ENCODE measurements around the gene RBPJ.
A peak's percentile ranks its signal among the peaks of the same experiment; 100 is the strongest.
"Not testable (repeated sequence)": the region's sequence is repeated elsewhere in the genome, so short reads cannot be mapped to it uniquely, and the experiment has no call there.

RBPJ gene

DNA sequence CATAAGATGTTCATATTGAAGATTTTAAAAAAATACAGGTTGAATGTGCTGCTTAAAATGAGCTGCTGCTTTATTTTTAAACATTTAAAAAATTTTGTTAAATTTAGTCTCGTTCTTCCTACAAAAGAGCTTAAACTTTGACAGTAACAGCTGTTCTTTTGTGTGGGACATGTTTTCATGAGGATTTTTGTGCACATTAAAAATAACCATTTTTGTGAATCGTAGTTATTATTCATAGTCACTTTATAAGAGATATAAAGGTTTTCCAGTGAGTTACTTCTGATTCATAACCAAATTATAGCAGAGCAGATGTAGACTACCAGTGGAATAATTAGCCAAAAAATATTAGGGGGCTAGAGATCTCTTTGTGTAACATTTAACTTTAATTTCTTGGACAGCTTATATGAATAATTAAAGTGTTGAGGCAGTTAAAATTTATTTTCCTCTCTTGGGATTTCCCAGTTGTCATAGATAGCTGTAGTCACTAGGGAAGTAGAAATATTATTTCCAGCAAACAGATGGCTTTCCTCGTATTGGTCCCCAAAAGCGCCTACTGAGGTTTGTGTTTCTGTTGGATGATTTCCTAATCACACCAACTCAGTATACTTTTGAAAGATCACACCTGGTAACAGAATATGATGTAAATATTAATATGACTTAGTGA lies 24.2 kb downstream of the RBPJ start:
- H3K36me3 Mint-ChIP-seq, result peaks cover 13% of the 10 kb centered on the region
- H3K27ac Mint-ChIP-seq, result no peak overlapping the region
- no peaks in the 10 kb centered on the region for H3K9me3 Mint-ChIP-seq (ENCODE audit: low read depth)
- no peaks in the 10 kb centered on the region for H3K27me3 Mint-ChIP-seq
- H3K4me3 Mint-ChIP-seq, result no peak overlapping the region
- peaks cover 68% of the 10 kb centered on the region for H3K4me1 Mint-ChIP-seq (ENCODE audit: low read depth)

DNA sequence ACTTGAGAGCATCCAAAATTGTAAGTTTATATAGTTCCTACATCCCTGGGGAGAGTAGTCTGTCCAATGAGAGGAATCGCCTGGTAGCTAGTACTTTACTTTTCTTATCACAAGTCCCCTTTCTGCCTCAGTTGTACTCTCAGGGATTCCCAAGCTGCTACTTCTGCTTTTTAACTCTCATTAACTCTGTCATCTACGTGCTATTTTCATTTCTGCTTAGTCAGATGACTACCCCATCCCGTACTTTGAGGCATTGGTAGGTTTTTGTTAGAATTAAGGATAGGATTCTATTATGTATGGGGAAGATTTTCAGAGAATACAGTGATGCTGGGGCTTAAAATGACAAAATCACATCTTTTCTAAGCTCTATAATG lies 24.7 kb downstream of the RBPJ start:
- no peak overlapping the region for H3K27ac Mint-ChIP-seq
- H3K36me3 Mint-ChIP-seq, result peaks cover 13% of the 10 kb centered on the region
- H3K4me1 Mint-ChIP-seq (ENCODE audit: low read depth), result peaks cover 69% of the 10 kb centered on the region
- no peak overlapping the region for H3K4me3 Mint-ChIP-seq
- H3K9me3 Mint-ChIP-seq (ENCODE audit: low read depth), result no peaks in the 10 kb centered on the region
- H3K27me3 Mint-ChIP-seq, result no peaks in the 10 kb centered on the region

DNA sequence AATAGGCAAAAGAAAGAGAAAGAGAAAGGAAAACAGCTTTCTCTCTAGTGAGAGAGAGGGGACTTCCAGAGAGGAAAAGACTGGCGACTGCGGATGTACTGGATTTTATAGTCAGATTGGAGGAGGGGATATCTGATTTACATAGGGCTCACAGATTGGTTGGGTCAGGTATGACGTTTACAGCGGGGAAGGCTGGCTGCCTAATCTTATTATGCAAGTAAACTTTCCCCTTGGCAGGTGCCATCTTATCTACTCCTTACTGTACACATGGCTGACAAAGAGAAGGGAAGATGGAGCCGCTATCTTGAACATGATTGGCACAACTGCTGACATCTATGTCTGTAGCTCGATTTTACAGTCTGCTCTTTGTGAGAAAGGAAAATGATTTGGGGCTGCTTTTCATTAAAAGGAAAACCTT lies 25.4 kb downstream of the RBPJ start:
- Mint-ChIP-seq H3K27ac (no peak overlapping the region), H3K4me1 (ENCODE audit: low read depth) (peaks cover 69% of the 10 kb centered on the region), H3K36me3 (peaks cover 16% of the 10 kb centered on the region), H3K4me3 (no peak overlapping the region), H3K9me3 (ENCODE audit: low read depth) (no peaks in the 10 kb centered on the region), H3K27me3 (no peaks in the 10 kb centered on the region)

DNA sequence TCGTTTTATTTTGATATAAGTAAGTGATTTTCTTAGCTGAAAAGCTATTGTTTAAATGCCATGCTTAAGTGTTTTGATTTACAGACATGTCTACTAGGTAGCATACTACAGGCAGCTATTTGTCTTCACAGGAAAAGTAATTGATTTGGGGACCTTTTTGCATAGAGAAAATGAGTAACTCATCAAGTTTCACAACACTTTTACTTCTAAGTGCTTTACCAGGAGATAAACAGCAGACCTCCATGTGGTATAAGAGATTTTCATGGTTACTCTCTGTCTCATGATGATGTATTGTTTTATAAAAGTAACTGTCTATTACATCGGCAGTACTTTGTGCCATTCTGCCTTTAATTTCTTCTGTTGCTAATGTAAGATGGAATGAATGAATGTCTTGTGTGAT lies 28.7 kb downstream of the RBPJ start:
- Mint-ChIP-seq H3K9me3 (ENCODE audit: low read depth) (no peaks in the 10 kb centered on the region), H3K27ac (no peak overlapping the region), H3K4me3 (no peak overlapping the region), H3K4me1 (ENCODE audit: low read depth) (peaks cover 66% of the 10 kb centered on the region), H3K27me3 (no peaks in the 10 kb centered on the region), H3K36me3 (peaks cover 13% of the 10 kb centered on the region)

DNA sequence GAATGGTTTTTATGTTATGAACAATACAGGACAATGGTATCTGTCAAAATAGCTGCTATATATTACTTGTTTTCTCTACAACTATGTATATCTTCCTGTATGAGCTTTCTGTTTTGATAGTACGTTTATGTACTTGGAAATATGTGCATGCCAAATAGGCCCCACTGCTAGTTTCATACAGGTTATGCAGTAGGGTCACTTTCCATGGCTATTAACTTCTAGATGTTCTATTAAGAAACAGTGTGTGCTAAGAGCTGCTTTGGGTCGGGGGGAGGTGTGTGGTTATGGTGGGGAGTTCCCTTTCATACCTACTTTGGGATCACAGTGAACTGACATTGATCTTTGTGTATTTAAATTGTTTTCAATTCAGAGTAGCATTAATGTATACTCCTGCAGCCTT lies 30.9 kb downstream of the RBPJ start:
- Mint-ChIP-seq H3K9me3 (ENCODE audit: low read depth) (no peaks in the 10 kb centered on the region), H3K36me3 (peaks cover 8% of the 10 kb centered on the region), H3K27me3 (no peaks in the 10 kb centered on the region), H3K4me1 (ENCODE audit: low read depth) (peaks cover 50% of the 10 kb centered on the region), H3K4me3 (no peak overlapping the region), H3K27ac (no peak overlapping the region)

DNA sequence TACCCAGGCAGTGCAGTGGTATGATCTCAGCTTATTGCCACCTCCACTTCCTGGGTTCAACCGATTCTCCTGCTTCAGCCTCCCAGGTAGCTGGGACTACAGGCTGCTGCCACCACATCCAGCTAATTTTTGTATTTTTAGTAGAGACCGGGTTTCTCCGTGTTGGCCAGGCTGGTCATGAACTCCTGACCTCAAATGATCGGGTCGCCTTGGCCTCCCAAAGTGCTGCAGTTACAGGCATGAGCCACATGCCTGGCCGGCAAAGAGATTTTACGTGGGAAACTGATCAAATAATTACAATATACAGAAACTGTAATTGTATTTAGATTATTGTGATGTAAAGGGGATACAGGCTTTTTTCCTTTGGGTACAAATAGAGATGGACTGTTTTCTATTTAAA lies 33.7 kb downstream of the RBPJ start:
- peaks cover 6% of the 10 kb centered on the region for H3K36me3 Mint-ChIP-seq
- peaks cover 36% of the 10 kb centered on the region for H3K4me1 Mint-ChIP-seq (ENCODE audit: low read depth)
- H3K9me3 Mint-ChIP-seq (ENCODE audit: low read depth), result no peaks in the 10 kb centered on the region
- no peak overlapping the region for H3K27ac Mint-ChIP-seq
- no peak overlapping the region for H3K4me3 Mint-ChIP-seq
- H3K27me3 Mint-ChIP-seq, result no peaks in the 10 kb centered on the region

DNA sequence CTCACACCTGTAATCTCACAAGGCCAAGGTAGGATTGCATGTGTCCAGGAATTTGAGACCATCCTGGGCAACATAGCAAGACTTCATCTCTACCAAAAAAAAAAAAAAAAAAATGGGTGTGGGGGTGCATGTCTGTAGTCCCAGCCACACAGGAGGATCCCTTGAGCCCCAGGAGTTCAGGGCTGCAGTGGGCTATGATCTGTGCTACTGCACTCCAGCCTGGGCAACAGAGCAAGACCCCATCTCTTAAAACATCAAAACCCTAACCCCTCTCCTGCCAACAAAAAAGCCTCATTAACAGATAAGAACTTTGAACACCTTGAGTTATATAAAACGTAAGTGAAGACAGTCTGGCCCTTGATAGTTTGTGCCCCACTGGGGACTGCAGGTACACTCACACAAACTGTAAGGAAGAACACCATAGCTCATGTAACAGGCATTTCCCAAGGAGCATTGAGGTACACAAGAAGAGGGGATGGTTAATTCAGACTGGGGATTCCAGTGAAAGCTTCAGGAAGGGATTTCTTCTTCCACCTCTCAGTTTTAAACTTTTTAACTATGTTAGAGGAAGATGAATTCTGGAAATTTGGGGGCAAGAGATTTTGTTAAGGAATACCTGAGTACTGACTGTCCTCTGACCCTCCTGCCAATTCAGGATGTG lies 34.7 kb downstream of the RBPJ start:
- H3K27ac Mint-ChIP-seq, result no peak overlapping the region
- H3K4me3 Mint-ChIP-seq, result no peak overlapping the region
- no peaks in the 10 kb centered on the region for H3K9me3 Mint-ChIP-seq (ENCODE audit: low read depth)
- peaks cover 6% of the 10 kb centered on the region for H3K36me3 Mint-ChIP-seq
- H3K27me3 Mint-ChIP-seq, result no peaks in the 10 kb centered on the region
- peaks cover 32% of the 10 kb centered on the region for H3K4me1 Mint-ChIP-seq (ENCODE audit: low read depth)

DNA sequence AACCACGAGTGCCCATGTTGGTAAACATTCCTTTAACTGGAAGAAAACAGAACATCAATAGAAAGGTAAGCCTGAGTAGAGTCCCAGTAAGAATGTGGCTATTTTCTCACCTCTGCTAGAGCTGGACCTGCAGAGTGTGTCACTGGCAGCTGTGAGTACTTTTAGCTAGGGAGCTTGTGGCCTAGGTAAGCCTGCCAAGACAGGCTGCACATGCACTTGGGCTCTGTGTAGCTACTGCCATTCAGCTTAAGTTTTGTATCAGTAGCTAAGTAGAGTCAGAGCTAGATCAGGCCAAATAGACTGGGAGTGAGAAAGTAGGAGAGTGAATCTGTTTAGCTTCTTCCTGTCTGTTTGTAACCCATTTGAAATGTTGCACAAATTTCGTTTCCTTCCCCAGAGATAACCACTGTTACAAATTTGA lies 35.3 kb downstream of the RBPJ start:
- Mint-ChIP-seq H3K9me3 (ENCODE audit: low read depth) (no peaks in the 10 kb centered on the region), H3K4me3 (no peak overlapping the region), H3K27ac (no peak overlapping the region), H3K36me3 (peaks cover 4% of the 10 kb centered on the region), H3K4me1 (ENCODE audit: low read depth) (peaks cover 33% of the 10 kb centered on the region), H3K27me3 (no peaks in the 10 kb centered on the region)

DNA sequence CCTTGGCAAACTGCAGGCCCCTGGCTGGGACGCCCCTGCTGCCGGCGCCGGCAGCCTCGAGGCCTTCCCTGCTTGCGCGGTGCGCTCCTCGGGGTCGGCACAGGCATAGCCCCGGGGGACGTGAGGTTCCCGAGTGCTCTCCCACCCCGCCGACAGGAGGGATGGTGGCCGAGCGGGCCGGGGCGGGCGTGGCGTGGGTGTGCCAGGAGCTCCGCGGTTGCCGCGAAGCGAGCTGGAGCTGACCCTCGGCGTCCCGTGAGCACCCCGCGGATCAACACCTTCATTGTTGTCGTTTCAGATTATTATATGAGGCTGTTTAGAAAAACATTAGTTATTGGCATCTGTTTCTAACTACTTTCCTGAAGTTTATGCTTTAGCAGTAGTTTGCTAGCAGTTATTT lies 38.7 kb downstream of the RBPJ start:
- peaks cover 37% of the 10 kb centered on the region for H3K4me1 Mint-ChIP-seq (ENCODE audit: low read depth)
- not testable (repeated sequence) for H3K36me3 Mint-ChIP-seq; H3K4me3 Mint-ChIP-seq; H3K27me3 Mint-ChIP-seq; H3K27ac Mint-ChIP-seq; H3K9me3 Mint-ChIP-seq (ENCODE audit: low read depth)

DNA sequence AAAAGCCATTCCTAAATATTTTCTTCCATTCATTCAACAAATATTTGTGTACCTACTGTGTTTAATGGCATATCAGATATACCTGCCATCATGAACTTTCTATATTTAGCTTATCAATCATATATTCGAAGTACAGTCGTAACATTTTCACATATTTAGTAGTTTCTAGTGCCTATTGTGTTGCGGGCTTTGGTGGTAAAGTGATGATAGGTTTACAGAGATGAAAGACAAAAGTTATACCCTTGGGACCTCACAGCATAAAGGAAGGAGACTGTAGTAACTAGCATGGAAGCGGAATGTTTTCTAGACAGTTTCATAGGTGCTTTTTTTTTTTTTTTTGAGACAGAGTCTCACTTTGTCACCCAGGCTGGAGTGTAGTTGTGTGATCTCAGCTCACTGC lies 39.5 kb downstream of the RBPJ start:
- Mint-ChIP-seq H3K4me3 (no peak overlapping the region), H3K4me1 (ENCODE audit: low read depth) (peaks cover 35% of the 10 kb centered on the region), H3K27ac (no peak overlapping the region), H3K27me3 (no peaks in the 10 kb centered on the region), H3K9me3 (ENCODE audit: low read depth) (no peaks in the 10 kb centered on the region), H3K36me3 (peaks cover 3% of the 10 kb centered on the region)

DNA sequence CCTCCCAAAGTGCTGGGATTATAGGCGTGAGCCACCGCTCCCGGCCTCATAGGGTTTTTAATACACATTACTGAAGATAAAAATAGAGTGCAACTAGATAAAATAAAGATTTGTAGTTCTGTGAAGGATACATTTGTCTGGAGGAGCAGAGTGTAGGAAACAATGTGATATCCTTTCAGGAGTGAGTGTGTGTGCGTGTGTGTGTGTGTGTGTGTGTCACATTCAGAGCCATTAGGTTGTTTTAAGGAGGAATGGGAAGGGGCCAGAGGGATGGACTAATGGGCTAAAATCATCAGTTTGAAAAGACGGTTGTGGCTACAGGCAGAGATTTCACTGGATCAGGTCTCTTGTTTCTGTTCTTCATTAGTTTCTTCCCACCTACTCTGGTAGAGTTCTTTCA lies 40.0 kb downstream of the RBPJ start:
- H3K27ac Mint-ChIP-seq, result no peak overlapping the region
- H3K36me3 Mint-ChIP-seq, result peaks cover 3% of the 10 kb centered on the region

DNA sequence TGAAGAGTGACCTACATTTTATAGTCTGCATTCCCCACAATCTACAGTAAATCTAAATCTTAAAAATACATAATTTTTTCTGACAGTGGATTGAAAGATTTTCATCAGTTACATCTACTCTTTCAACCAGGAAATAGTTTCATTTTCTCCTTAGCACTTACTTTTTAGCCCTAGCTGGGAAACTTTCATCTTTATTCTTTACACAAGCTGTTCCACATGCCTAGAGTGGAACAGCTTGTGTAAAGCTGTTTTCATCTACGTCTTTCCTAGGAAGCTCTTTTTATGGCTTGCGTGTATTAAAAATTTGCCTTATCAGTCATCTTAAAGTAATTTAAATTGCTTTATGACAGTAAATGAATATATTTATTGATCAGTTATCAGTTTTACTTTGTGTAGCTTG lies 40.5 kb downstream of the RBPJ start:
- Mint-ChIP-seq H3K9me3 (ENCODE audit: low read depth) (no peaks in the 10 kb centered on the region), H3K4me3 (no peak overlapping the region), H3K27ac (no peak overlapping the region), H3K36me3 (peaks cover 3% of the 10 kb centered on the region), H3K27me3 (no peaks in the 10 kb centered on the region), H3K4me1 (ENCODE audit: low read depth) (peaks cover 41% of the 10 kb centered on the region)

More for the DNA sequence above, 40.0 kb downstream of the RBPJ start:
- Mint-ChIP-seq H3K9me3 (ENCODE audit: low read depth) (no peaks in the 10 kb centered on the region), H3K27me3 (no peaks in the 10 kb centered on the region), H3K4me1 (ENCODE audit: low read depth) (peaks cover 39% of the 10 kb centered on the region), H3K4me3 (peak overlapping the region; percentile 20)

DNA sequence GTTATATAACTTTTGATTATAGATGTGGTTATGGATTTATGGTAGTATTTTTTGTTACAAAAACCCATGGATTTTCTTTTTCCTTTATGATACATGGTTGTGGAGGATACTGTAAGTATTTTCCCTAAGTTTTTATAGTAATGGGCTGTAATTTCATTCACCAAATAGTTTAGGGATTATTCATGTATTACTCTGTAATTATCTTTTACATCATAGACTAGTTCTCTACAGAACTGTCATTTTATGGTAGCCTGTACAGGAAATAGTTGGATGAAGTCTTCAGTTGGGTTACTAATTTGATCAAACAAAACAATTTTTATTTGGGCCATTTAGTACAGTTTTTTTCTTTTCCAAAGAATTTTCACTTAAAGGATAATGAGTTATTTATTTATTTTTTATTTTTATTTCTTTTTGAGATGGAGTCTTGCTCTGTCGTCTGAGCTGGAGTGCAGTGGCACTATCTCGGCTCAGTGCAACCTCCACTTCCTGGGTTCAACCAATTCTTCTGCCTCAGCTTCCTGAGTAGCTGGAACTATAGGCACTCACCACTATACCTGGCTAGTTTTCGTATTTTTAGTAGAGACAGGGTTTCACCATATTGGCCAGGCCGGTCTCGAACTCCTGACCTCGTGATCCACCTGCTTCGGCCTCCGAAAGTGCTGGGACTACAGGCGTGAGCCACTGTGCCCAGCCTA lies 42.1 kb downstream of the RBPJ start:
- Mint-ChIP-seq H3K4me3 (no peak overlapping the region), H3K4me1 (ENCODE audit: low read depth) (peaks cover 42% of the 10 kb centered on the region), H3K36me3 (peaks cover 6% of the 10 kb centered on the region), H3K27ac (no peak overlapping the region), H3K27me3 (no peaks in the 10 kb centered on the region), H3K9me3 (ENCODE audit: low read depth) (no peaks in the 10 kb centered on the region)

DNA sequence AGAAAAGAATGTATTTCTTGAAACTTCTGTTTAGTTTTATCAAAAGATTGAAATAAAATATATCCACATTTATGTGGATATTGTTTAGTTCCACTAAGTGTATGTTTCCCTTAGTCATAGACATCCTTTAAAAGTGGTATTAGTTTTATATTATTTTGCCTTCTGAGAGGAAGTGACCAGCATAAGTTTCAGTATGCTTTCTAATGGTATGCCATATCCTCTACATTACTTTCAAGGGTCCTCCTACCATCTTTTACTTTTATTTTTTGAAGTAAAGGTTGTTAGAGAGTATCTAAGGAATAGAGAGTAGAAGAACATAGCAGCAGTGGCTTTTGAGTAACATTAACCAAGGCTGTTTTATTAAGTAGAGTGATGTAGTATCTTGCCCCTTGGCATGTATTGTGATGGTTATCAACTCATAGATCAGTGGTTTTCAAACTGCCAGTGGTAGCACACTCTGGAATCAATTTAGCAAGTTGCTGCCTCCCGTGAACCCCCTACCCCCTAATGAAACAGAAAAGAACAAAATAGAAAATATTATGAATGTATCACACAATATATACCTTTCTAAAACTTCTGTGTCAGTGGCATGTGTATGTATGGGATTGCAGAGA lies 44.8 kb downstream of the RBPJ start:
- Mint-ChIP-seq H3K9me3 (ENCODE audit: low read depth) (no peaks in the 10 kb centered on the region), H3K27me3 (no peaks in the 10 kb centered on the region), H3K4me1 (ENCODE audit: low read depth) (peaks cover 38% of the 10 kb centered on the region), H3K36me3 (peaks cover 16% of the 10 kb centered on the region), H3K27ac (no peak overlapping the region), H3K4me3 (no peak overlapping the region)

DNA sequence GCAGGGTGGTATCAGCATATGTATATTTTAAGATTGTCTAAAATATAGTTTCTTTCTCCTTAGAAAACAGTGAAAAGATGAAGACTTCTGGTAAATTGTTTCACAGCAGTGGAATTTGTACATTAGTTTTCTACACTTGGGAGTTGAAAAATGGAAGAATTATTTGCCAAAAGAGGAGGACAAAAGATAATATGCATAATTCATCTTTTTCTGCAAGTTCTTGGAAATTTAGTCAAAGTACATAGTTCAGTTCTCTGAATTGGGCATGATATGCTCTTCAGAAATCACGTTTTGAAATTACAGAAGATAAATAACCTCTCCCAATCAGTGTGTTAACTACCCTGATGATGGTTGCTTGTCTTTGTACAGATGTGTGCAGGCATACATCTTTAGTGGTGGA lies 47.0 kb downstream of the RBPJ start:
- Mint-ChIP-seq H3K27ac (no peak overlapping the region), H3K4me1 (ENCODE audit: low read depth) (peaks cover 28% of the 10 kb centered on the region), H3K9me3 (ENCODE audit: low read depth) (no peaks in the 10 kb centered on the region), H3K27me3 (no peaks in the 10 kb centered on the region), H3K4me3 (no peak overlapping the region), H3K36me3 (peaks cover 16% of the 10 kb centered on the region)
